ENCODE results near the gene CCDC73. TPM values are rescaled to one million over a fixed set of nuclear protein-coding genes. Genes with fewer than 3 reads are reported as not detected.
"Not testable (repeated sequence)": the region's sequence is repeated elsewhere in the genome, so short reads cannot be mapped to it uniquely, and the experiment has no call there.

The CCDC73 gene
- total RNA-seq, 2 experiments from 2014 or later, result not detected

DNA sequence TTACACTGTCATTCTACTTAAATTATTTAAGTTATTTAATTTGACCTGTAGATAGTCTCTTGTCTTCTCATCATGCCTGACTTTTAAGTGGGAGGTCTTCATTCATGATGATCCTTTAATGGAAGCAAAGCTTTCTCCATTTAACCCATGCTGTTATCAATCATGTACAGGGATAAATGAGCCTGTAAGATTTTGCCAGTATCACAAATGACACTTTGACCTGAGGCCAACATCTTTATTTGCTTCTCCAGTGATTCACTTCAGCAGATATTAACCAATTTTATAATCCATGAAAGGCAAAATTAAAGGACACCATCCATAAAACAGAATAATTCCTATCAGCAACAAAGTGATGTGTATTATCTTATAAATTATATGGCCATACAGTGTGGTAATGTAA is 7.7 kb downstream of the CCDC73 start:
- Mint-ChIP-seq H3K4me3 (no peak overlapping the region), H3K27ac (no peak overlapping the region), H3K4me1 (no peaks in the 10 kb centered on the region), H3K9me3 (no peaks in the 10 kb centered on the region), H3K27me3 (peaks cover 19% of the 10 kb centered on the region), H3K36me3 (ENCODE audit: low read depth) (no peaks in the 10 kb centered on the region)
- DNase-seq, result no peak
- POLR2A ChIA-PET, result interaction anchor here (0.6 kb wide), 1 partner anchor 352 kb away, joined by 3 read pairs; the partner anchor contains the start of gene WT1
- CTCF ChIA-PET, result no interaction called here

DNA sequence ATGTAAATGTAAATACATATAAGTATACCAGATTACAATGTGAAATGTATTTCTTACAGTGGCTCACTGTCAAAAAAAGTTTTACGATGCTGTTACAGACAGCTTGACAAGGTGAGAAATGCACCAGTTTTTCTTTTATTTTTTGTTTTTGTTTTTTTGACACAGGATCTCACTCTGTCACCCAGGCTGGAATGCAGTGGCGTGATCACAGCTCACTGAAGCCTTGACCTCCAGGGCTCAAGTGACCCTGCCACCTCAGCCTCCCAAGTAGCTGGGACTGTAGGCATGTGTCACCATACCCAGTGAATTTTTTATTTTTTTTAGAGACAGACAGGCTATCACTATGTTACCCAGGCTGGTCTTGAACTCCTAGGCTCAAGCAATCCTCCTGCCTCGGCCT is 9.2 kb downstream of the CCDC73 start:
- H3K27ac Mint-ChIP-seq, result no peak overlapping the region

DNA sequence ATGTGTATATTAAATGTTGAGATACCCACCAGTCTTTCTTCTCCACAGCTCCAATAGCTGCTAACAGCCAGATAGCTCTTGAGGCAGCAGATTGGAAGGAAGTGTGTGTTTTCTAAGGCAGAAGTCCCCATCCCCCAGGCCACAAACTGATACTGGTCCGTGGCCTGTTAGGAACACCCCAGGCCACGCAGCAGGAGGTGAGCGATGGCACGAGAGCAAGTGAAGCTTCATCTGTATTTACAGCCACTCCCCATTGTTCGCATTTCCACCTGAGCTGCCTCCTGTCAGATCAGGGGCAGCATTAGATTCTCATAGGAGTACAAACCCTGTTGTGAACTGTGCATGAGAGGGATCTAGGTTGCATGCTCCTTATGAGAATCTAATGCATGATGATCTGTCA is 12.7 kb downstream of the CCDC73 start:
- ChIA-PET POLR2A (no interaction called here), CTCF (no interaction called here)
- no peaks in the 10 kb centered on the region for H3K9me3 Mint-ChIP-seq

More for the DNA sequence above, 9.2 kb downstream of the CCDC73 start:
- POLR2A ChIA-PET, result no interaction called here
- CTCF ChIA-PET, result no interaction called here
- peaks cover 18% of the 10 kb centered on the region for H3K27me3 Mint-ChIP-seq
- no peaks in the 10 kb centered on the region for H3K4me1 Mint-ChIP-seq
- no peaks in the 10 kb centered on the region for H3K36me3 Mint-ChIP-seq (ENCODE audit: low read depth)
- no peak for DNase-seq
- no peak overlapping the region for H3K4me3 Mint-ChIP-seq
- no peaks in the 10 kb centered on the region for H3K9me3 Mint-ChIP-seq

DNA sequence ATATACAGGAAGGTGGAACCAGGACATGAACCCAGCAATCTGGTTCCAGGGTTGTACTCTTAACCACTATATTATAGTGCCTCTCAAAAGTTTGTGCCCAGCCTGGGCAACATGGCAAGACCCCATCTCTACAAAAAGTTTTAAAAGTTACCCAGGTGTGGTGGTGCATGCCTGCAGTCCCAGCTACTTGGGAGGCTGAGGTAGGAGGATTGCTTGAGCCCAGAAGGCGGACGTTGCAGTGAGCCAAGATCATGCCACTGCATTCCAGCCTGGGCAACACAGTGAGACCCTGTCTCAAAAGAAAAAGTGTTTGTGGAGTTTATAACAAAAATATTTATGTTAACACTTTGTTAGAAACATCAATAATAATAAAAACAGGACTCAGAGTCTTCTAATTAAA is 13.6 kb downstream of the CCDC73 start:
- H3K4me3 Mint-ChIP-seq; CTCF ChIA-PET; H3K9me3 Mint-ChIP-seq; POLR2A ChIA-PET; H3K36me3 Mint-ChIP-seq (ENCODE audit: low read depth); H3K27me3 Mint-ChIP-seq; H3K4me1 Mint-ChIP-seq; H3K27ac Mint-ChIP-seq; DNase-seq: not testable (repeated sequence)

More for the DNA sequence above, 12.7 kb downstream of the CCDC73 start:
- H3K27me3 Mint-ChIP-seq, result peaks cover 3% of the 10 kb centered on the region
- H3K4me1 Mint-ChIP-seq, result no peaks in the 10 kb centered on the region
- no peak overlapping the region for H3K4me3 Mint-ChIP-seq
- H3K27ac Mint-ChIP-seq, result no peak overlapping the region
- H3K36me3 Mint-ChIP-seq (ENCODE audit: low read depth), result no peaks in the 10 kb centered on the region
- no peak for DNase-seq

DNA sequence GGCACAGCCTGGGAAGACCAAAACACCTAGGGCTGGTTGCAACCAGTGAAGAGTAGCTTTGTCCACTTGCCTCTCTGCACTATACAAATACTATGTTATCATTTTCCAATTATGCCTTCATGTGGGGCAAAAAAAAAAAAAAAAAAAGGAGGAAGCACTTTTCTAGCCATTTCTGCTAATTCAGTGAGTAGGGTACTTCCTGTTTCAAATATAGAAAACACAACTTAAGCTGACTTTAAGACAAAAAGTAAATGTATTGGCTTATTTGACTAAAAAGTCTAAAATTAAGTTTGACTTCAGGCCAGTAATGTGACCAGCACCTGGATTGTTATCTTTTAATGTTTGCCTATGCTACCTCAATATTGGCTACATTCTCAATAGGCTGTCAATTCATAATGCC is 15.3 kb downstream of the CCDC73 start:
- ChIA-PET CTCF (no interaction called here), POLR2A (no interaction called here)
- no peak overlapping the region for H3K27ac Mint-ChIP-seq
- peaks cover under 1% of the 10 kb centered on the region for H3K27me3 Mint-ChIP-seq
- H3K4me1 Mint-ChIP-seq, result peaks cover 11% of the 10 kb centered on the region
- H3K4me3 Mint-ChIP-seq, result no peak overlapping the region
- no peaks in the 10 kb centered on the region for H3K9me3 Mint-ChIP-seq
- DNase-seq, result no peak
- H3K36me3 Mint-ChIP-seq (ENCODE audit: low read depth), result no peaks in the 10 kb centered on the region

DNA sequence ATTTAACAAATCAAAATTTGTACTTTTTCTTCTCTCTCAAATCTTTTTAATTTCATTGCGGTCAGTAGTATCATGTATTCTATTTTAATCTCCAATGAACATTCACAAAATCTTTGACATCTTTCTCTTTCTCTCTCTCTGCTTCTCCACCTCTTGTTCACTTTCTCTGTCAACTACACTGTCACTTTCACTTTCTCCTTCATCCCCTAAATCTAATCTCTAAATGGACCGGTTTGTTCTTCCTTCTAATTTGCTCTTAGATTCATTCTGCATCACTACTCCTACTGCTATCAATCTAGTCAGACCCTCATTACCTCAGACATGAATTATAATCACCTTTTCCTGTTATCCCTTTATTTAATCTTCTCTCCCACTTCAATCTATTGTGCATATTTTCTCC is 18.6 kb downstream of the CCDC73 start:
- Mint-ChIP-seq H3K4me1 (peaks cover 11% of the 10 kb centered on the region), H3K27ac (peak overlapping the region; percentile 38), H3K27me3 (no peaks in the 10 kb centered on the region), H3K4me3 (peak overlapping the region; percentile 0), H3K36me3 (ENCODE audit: low read depth) (no peaks in the 10 kb centered on the region), H3K9me3 (no peaks in the 10 kb centered on the region)
- CTCF ChIA-PET, result no interaction called here
- DNase-seq, result no peak
- POLR2A ChIA-PET, result no interaction called here

DNA sequence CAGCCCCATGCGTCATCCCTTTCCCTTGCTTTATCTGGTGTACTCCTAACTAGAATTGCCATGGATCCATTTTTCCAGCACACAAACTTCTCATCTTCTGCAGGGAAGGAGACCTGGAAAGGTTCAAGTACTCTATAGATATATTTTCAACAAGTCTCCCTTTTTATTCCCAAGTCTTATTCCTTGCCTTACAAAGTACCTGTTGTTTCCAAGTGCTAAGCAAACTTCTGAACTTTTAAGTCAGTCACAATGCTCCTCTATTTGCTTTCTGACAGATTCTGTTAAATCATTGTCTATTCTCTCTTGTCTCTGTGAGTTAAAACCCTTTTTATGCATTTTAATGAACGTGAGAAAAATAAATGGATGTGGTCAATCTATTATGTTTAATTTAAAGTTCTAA is 20.4 kb downstream of the CCDC73 start:
- POLR2A ChIA-PET, result no interaction called here
- CTCF ChIA-PET, result no interaction called here
- Mint-ChIP-seq H3K9me3 (no peaks in the 10 kb centered on the region), H3K27ac (no peak overlapping the region), H3K4me3 (no peak overlapping the region), H3K36me3 (ENCODE audit: low read depth) (no peaks in the 10 kb centered on the region), H3K27me3 (no peaks in the 10 kb centered on the region), H3K4me1 (peaks cover 11% of the 10 kb centered on the region)
- no peak for DNase-seq

DNA sequence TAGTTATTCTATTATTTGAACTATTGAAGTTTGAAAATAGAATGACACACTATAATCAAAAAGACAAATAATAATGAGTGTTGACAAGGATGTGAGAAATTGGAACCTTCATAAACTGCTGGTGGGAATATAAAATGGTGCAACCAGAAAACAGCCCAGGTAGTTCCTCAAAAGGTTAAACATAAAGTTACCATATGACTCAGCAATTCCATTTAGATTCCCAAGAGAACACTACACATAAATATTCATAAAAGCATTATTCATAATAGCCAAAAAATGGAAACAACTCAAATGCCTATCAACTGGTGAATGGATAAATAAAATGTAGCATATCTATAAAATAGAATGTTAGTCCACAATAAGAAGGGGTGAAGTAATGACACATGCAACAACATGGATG is 21.7 kb downstream of the CCDC73 start:
- Mint-ChIP-seq H3K9me3 (no peaks in the 10 kb centered on the region), H3K27ac (no peak overlapping the region), H3K27me3 (no peaks in the 10 kb centered on the region), H3K4me3 (no peak overlapping the region), H3K36me3 (ENCODE audit: low read depth) (no peaks in the 10 kb centered on the region), H3K4me1 (peaks cover 11% of the 10 kb centered on the region)
- DNase-seq, result no peak
- POLR2A ChIA-PET, result no interaction called here
- CTCF ChIA-PET, result no interaction called here

DNA sequence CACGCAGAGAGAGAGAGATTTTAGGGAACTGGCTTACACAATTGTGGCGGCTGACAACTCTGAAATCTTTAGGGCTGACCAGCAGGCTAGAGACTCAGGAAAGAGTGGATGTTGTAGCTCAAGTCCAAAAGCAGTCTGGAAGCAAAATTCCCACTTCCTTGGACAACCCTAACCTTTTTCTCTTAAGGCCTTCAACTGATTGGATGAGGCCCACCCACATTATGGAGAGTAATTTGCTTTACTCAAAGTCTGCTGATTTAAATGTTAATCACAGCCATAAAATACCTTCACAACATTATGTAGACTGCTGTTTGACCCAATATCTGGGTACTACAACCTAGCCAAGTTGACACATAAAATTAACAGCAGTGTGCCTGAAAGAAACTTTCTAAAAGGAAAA is 32.7 kb downstream of the CCDC73 start:
- H3K4me1 Mint-ChIP-seq; DNase-seq; POLR2A ChIA-PET; H3K36me3 Mint-ChIP-seq (ENCODE audit: low read depth); H3K27ac Mint-ChIP-seq; H3K4me3 Mint-ChIP-seq; CTCF ChIA-PET: not testable (repeated sequence)
- Mint-ChIP-seq H3K27me3 (peaks cover 13% of the 10 kb centered on the region), H3K9me3 (peaks cover 13% of the 10 kb centered on the region)

DNA sequence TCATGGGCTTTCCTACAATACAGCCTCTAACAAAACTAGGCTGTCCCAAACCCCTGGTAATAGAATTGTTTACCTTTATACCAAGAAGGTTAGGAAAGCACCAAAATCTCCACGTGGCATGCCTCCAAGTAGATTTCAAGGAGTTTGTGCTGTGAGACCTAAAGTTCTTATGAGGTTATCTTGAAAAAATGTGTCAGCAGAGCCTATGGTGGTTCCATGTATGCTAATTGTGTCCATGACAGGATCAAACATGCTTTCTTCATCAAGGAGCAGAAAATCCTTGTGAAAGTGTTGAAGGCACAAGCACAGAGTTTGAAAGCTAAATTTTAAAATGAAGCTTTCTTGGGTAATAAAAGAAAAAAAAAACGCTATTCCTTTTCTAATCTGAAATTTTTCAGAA is 36.2 kb downstream of the CCDC73 start:
- DNase-seq, result no peak
- POLR2A ChIA-PET, result no interaction called here
- Mint-ChIP-seq H3K27me3 (peaks cover 18% of the 10 kb centered on the region), H3K27ac (no peak overlapping the region), H3K36me3 (ENCODE audit: low read depth) (no peaks in the 10 kb centered on the region), H3K4me3 (no peak overlapping the region), H3K9me3 (peaks cover 2% of the 10 kb centered on the region), H3K4me1 (no peaks in the 10 kb centered on the region)
- CTCF ChIA-PET, result no interaction called here

DNA sequence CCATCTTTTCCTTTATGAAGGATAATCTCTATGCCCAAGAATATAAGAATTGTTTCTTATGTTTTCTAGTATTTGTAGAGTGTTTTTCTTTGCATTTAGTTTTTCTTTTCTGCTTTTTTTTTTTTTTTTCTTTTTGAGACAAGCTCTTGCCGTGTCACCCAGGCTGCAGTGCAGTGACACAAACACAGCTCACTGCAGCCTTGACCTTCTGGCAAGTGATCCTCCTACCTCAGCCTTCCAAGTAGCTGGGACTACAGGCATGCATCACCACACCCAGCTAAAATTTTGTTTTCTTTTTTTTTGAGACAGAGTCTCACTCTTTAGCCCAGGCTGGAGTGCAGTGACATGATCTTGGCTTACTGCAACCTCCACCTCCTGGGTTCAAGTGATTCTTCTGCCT is 41.3 kb downstream of the CCDC73 start:
- CTCF ChIA-PET; H3K36me3 Mint-ChIP-seq (ENCODE audit: low read depth); H3K4me1 Mint-ChIP-seq; POLR2A ChIA-PET; H3K9me3 Mint-ChIP-seq; H3K4me3 Mint-ChIP-seq; DNase-seq; H3K27ac Mint-ChIP-seq: not testable (repeated sequence)
- H3K27me3 Mint-ChIP-seq, result peaks cover 17% of the 10 kb centered on the region

DNA sequence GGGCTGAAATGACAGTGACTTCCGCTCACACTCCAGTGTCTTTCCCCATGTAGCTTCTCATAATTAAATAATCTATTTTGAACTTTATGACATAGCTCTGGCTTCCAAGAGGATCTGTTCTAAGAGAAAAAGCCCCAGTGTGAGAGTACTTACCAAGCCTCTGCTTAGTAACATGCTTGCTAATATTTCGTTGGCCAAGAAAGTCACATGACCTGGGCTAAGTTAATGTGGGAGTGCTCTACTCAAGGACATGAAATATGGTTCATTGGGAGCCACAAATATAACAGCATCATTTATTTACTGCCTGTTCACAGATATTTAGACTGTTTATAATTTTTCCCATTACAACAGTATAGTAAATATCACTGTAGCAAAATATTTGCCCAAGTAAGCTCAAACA is 42.5 kb downstream of the CCDC73 start:
- CTCF ChIA-PET, result no interaction called here
- Mint-ChIP-seq H3K36me3 (ENCODE audit: low read depth) (no peaks in the 10 kb centered on the region), H3K9me3 (no peaks in the 10 kb centered on the region), H3K27me3 (peaks cover 12% of the 10 kb centered on the region), H3K27ac (no peak overlapping the region), H3K4me3 (no peak overlapping the region), H3K4me1 (no peaks in the 10 kb centered on the region)
- no peak for DNase-seq
- POLR2A ChIA-PET, result no interaction called here

DNA sequence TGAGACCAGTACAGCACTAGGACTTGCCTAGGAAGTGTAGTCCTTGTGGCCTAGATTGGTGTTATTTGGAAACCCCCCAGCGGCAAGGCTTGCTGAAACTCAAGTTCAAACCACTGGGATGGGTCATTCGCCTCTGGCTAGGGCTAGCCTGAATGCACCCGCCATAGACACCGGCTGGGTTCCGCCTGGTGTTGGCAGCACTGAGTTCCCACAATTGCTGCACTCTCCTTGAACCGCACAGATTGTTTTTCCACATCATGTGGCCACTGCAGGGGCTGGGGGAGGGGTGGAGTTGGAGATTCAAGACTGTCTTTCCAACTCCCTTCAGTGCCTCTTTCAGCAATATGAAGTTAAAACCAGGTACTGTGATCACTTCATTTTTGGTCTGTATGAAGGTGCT is 43.1 kb downstream of the CCDC73 start:
- no peaks in the 10 kb centered on the region for H3K36me3 Mint-ChIP-seq (ENCODE audit: low read depth)
- ChIA-PET POLR2A (no interaction called here), CTCF (no interaction called here)
- H3K4me1 Mint-ChIP-seq, result no peaks in the 10 kb centered on the region
- H3K4me3 Mint-ChIP-seq, result no peak overlapping the region
- H3K27ac Mint-ChIP-seq, result no peak overlapping the region
- peaks cover 14% of the 10 kb centered on the region for H3K27me3 Mint-ChIP-seq
- no peak for DNase-seq
- no peaks in the 10 kb centered on the region for H3K9me3 Mint-ChIP-seq

DNA sequence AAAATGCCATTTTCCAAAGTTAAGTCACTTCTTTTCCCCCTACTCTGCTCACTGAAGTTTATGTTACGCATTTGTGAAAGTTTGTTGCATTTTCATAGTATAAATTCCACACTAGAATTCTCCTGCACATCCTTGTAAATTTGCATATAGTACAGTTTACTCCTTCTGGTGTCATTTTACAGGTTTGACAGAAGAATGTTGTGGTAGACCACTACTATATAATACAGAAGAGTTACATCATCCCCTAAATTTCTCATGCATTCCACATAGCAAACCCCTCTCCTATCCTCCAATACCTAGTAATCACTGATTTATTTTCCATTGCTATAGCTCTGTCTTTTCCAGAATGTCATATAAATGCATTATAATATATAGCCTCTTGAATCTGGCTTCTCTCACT is 64.5 kb downstream of the CCDC73 start:
- CTCF ChIA-PET, result no interaction called here
- H3K4me1 Mint-ChIP-seq, result no peaks in the 10 kb centered on the region
- H3K9me3 Mint-ChIP-seq, result peaks cover 2% of the 10 kb centered on the region
- H3K4me3 Mint-ChIP-seq, result no peak overlapping the region
- H3K27ac Mint-ChIP-seq, result no peak overlapping the region
- POLR2A ChIA-PET, result no interaction called here
- DNase-seq, result no peak
- no peaks in the 10 kb centered on the region for H3K36me3 Mint-ChIP-seq (ENCODE audit: low read depth)
- peaks cover 4% of the 10 kb centered on the region for H3K27me3 Mint-ChIP-seq

DNA sequence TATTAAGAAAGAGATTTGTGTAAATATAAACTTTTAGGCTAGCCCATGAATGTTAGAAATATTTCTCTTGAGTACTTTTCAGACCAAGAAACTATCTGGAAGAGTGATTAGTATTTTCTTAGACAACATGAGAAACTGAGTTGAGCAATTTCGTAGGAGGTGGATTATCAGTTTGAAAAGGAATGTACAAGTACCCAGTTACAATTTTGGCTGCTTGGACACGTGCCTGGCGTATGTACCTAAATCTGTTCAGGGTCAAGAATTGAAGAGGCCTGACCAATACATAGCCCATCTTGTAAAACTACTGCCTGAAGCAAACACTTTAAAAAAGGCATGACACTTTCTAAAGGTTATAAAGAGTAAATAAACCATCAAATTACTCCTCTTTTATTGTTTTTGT is 71.1 kb downstream of the CCDC73 start:
- Mint-ChIP-seq H3K27me3 (peaks cover 15% of the 10 kb centered on the region), H3K36me3 (ENCODE audit: low read depth) (no peaks in the 10 kb centered on the region), H3K4me1 (no peaks in the 10 kb centered on the region), H3K4me3 (no peak overlapping the region), H3K27ac (no peak overlapping the region), H3K9me3 (no peaks in the 10 kb centered on the region)
- POLR2A ChIA-PET, result no interaction called here
- CTCF ChIA-PET, result no interaction called here
- no peak for DNase-seq
